GM12878 (cell line): Measurements from ENCODE around the gene MACROD2. TPM values are rescaled to one million over a fixed set of nuclear protein-coding genes. Genes with fewer than 3 reads are reported as not detected.
A peak's percentile ranks its signal among the peaks of the same experiment; 100 is the strongest.

ENCODE experiments used
- BCL3 ChIP-seq: IDR thresholded peaks from 2 replicates; pipeline ENCODE4 v1.6.1; 2011; ENCODE audit warnings: borderline replicate concordance, low read depth, mild to moderate bottlenecking, moderate library complexity, low read length; ENCODE audit not compliant: insufficient read depth, poor library complexity, severe bottlenecking
- BHLHE40 ChIP-seq, 2 experiments: fragments of 450-650 bp in 1 of 2; IDR thresholded peaks; 2 replicates each; pipeline ENCODE4 v1.6.1; 2011 to 2017; ENCODE audit warnings: low read depth in 2 of 2, borderline replicate concordance in 1 of 2, improper control_type of control experiment in 1 of 2, low read length in 1 of 2, mild to moderate bottlenecking in 1 of 2
- BMI1 ChIP-seq: fragments of 450-650 bp; IDR thresholded peaks from 2 replicates; pipeline ENCODE4 v1.6.1; 2016; ENCODE audit warnings: mild to moderate bottlenecking, moderate library complexity, borderline replicate concordance
- BRCA1 ChIP-seq: IDR thresholded peaks from 2 replicates; pipeline ENCODE4 v1.6.1; 2011; ENCODE audit warnings: low read depth, low read length, improper control_type of control experiment
- E2F8 ChIP-seq: fragments of 450-650 bp; IDR thresholded peaks from 2 replicates; pipeline ENCODE4 v1.6.1; 2018; ENCODE audit warnings: mild to moderate bottlenecking, low read depth, moderate library complexity; ENCODE audit not compliant: partially characterized antibody
- E4F1 ChIP-seq: fragments of 450-650 bp; IDR thresholded peaks from 2 replicates; pipeline ENCODE4 v1.6.1; 2018; ENCODE audit warnings: borderline replicate concordance, mild to moderate bottlenecking; ENCODE audit not compliant: partially characterized antibody
- FOXM1 ChIP-seq: IDR thresholded peaks from 2 replicates; pipeline ENCODE4 v1.6.1; 2012; ENCODE audit warnings: low read depth, mild to moderate bottlenecking, inconsistent platforms, low read length, moderate library complexity
- KAT2A ChIP-seq: conservative IDR thresholded peaks from 2 replicates; pipeline ENCODE4 v1.6.1; 2011; ENCODE audit warnings: low read depth, low read length; ENCODE audit not compliant: control insufficient read depth
- MAX ChIP-seq: IDR thresholded peaks from 2 replicates; pipeline ENCODE4 v1.6.1; 2012; ENCODE audit warnings: low read depth, low read length, improper control_type of control experiment
- MEF2A ChIP-seq: IDR thresholded peaks from 2 replicates; pipeline ENCODE4 v1.6.1; 2011; ENCODE audit warnings: low read depth, mild to moderate bottlenecking, low read length, moderate library complexity; ENCODE audit not compliant: insufficient read depth
- MTA2 ChIP-seq: fragments of 450-650 bp; IDR thresholded peaks from 2 replicates; pipeline ENCODE4 v1.6.1; 2016; ENCODE audit warnings: low read depth, mild to moderate bottlenecking, moderate library complexity
- NBN ChIP-seq: fragments of 450-650 bp; IDR thresholded peaks from 2 replicates; pipeline ENCODE4 v1.6.1; 2016
- PBX3 ChIP-seq: IDR thresholded peaks from 2 replicates; pipeline ENCODE4 v1.6.1; 2011; ENCODE audit warnings: mild to moderate bottlenecking, low read depth, low read length, moderate library complexity; ENCODE audit not compliant: insufficient replicate concordance
- PML ChIP-seq: IDR thresholded peaks from 2 replicates; pipeline ENCODE4 v1.6.1; 2012; ENCODE audit warnings: low read length, inconsistent platforms
- POU2F2 ChIP-seq: IDR thresholded peaks from 3 replicates; pipeline ENCODE4 v1.6.1; 2011; ENCODE audit warnings: low read depth, mild to moderate bottlenecking, low read length, borderline replicate concordance
- RCOR1 ChIP-seq: conservative IDR thresholded peaks from 2 replicates; pipeline ENCODE4 v1.6.1; 2012; ENCODE audit warnings: low read depth, low read length, improper control_type of control experiment
- RFX5 ChIP-seq: IDR thresholded peaks from 2 replicates; pipeline ENCODE4 v1.6.1; 2011; ENCODE audit warnings: low read depth, low read length, improper control_type of control experiment
- SPI1 ChIP-seq: IDR thresholded peaks from 2 replicates; pipeline ENCODE4 v1.6.1; 2011; ENCODE audit warnings: low read depth, mild to moderate bottlenecking, low read length, moderate library complexity, borderline replicate concordance; ENCODE audit not compliant: insufficient read depth
- SUPT20H ChIP-seq: IDR thresholded peaks from 2 replicates; pipeline ENCODE4 v1.6.1; 2011; ENCODE audit warnings: low read depth, mild to moderate bottlenecking, low read length, moderate library complexity, borderline replicate concordance; ENCODE audit not compliant: control insufficient read depth
- SUZ12 ChIP-seq: fragments of 200-600 bp; sonication (generic); IDR thresholded peaks from one replicate; pipeline ENCODE4 v1.6.1; 2018; ENCODE audit warnings: antibody characterized with exemption, mild to moderate bottlenecking; ENCODE audit not compliant: unreplicated experiment
- ZNF207 ChIP-seq: fragments of 450-650 bp; IDR thresholded peaks from 2 replicates; pipeline ENCODE4 v1.6.1; 2014; ENCODE audit warnings: antibody characterized with exemption, mild to moderate bottlenecking, borderline replicate concordance
- ZNF217 ChIP-seq: fragments of 450-650 bp; IDR thresholded peaks from 2 replicates; pipeline ENCODE4 v1.6.1; 2017; ENCODE audit warnings: antibody characterized with exemption, mild to moderate bottlenecking
- ZNF384 ChIP-seq: IDR thresholded peaks from 2 replicates; pipeline ENCODE4 v1.6.1; 2012; ENCODE audit warnings: low read depth, mild to moderate bottlenecking, low read length, improper control_type of control experiment, borderline replicate concordance
- polyA plus RNA-seq, 11 experiments: library from polyadenylated mRNA; depleted of rRNA in 4 of 11; unstranded in 6 of 11; stranded (reverse) in 5 of 11; fragments of >200 nt; fragmentation: Nextera tagmentation in 4 of 11; fragmentation: Illumina TruSeq in 1 of 11; extraction: Ambion mirVana in 4 of 11; extraction: Trizol in 1 of 11; gene quantifications; 1 replicate in 1 of 11; 2 replicates in 10 of 11; pipeline versions ENCODE4 v1.2.1 to v1.2.3, GENCODE V29; 2011 to 2016; ENCODE audit warnings: inconsistent platforms in 2 of 11, missing spikeins in 2 of 11, low read depth in 1 of 11
- total RNA-seq, 4 experiments: library from RNA; depleted of rRNA in 3 of 4; stranded (reverse); fragments of >200 nt in 3 of 4; fragmentation: Illumina TruSeq in 1 of 4; extraction: Trizol in 1 of 4; gene quantifications; 2 replicates each; pipeline versions ENCODE4 v1.2.1 to v1.2.3, GENCODE V29; 2013 to 2021

Gene MACROD2
- total and polyA plus RNA-seq, 10 of the 15 experiments (the other 5 are each of a cell fraction or from before 2014, with no cell fraction given) = 1.1 to 21.5 (median 2.2) TPM

GRCh38 chr20:15986690-15987089 is 1991.4 kb downstream of the MACROD2 start (continued):
- no peak for TF ChIP-seq E4F1
- TF ChIP-seq MAX = no peak
- TF ChIP-seq FOXM1 = peak; percentile 24; the same call in 1 of the 2 replicates
- TF ChIP-seq MTA2 = peak; percentile 81
- no peak for TF ChIP-seq SUZ12
- TF ChIP-seq BMI1 = no peak
- no peak for TF ChIP-seq PBX3
- TF ChIP-seq ZNF217 = peak; percentile 85; the same call in 1 of the 2 replicates
- no peak for TF ChIP-seq KAT2A
- TF ChIP-seq POU2F2 = no peak
- peak; percentile 73 for TF ChIP-seq NBN
- TF ChIP-seq PML = 0 out of 2 replicates have a peak, but pooled peaks have one; percentile 34
- no peak for TF ChIP-seq SPI1
- no peak for TF ChIP-seq RCOR1
- TF ChIP-seq ZNF384 = no peak
- TF ChIP-seq RFX5 = no peak
- TF ChIP-seq MEF2A = peak; percentile 91
- TF ChIP-seq E2F8 = no peak
- TF ChIP-seq ZNF207 = no peak
- peak; percentile 47 to 70; a peak in 1 of 4 replicates for TF ChIP-seq BHLHE40 (IDR thresholded peaks at IDR 0.05; ENCODE audit: borderline replicate concordance in 1 of 2, low read depth in 2 of 2, low read length in 1 of 2)
- TF ChIP-seq SUPT20H = no peak
- no peak for TF ChIP-seq BRCA1
- TF ChIP-seq BCL3 = no peak
